Mesodermal cell (in vitro differentiated cells): ENCODE data around the gene AGBL4.

Experiments used
- H3K27ac ChIP-seq: 2 replicates; pipeline ENCODE4 v1.7.0; 2013; ENCODE audit warnings: mild to moderate bottlenecking, low read depth, low read length, moderate library complexity; ENCODE audit not compliant: severe bottlenecking
- H3K36me3 ChIP-seq: 2 replicates; pipeline ENCODE4 v1.7.1; 2013; ENCODE audit warnings: mild to moderate bottlenecking, low read length, moderate library complexity; ENCODE audit not compliant: control insufficient read depth, insufficient read depth
- H3K4me1 ChIP-seq: one replicate; pipeline ENCODE4 v1.7.1; 2013; ENCODE audit warnings: mild to moderate bottlenecking, low read length; ENCODE audit not compliant: insufficient read depth, control insufficient read depth, poor library complexity, severe bottlenecking
- H3K4me3 ChIP-seq: 2 replicates; pipeline ENCODE4 v1.7.0; 2013; ENCODE audit warnings: low read length, control low read depth, mild to moderate bottlenecking; ENCODE audit not compliant: insufficient read depth, poor library complexity, severe bottlenecking; ENCODE audit errors: extremely low read depth
- H3K9me3 ChIP-seq: 2 replicates; pipeline ENCODE4 v1.7.1; 2013; ENCODE audit warnings: mild to moderate bottlenecking, low read length, moderate library complexity; ENCODE audit not compliant: control insufficient read depth
- WGBS, 2 experiments: methylation state at CpG; one replicate each; pipeline ENCODE4 v1.1.5; 2013; ENCODE audit warnings: missing lambda C conversion rate in 2 of 2; ENCODE audit not compliant: insufficient coverage in 2 of 2; 5-methylcytosine and 5-hydroxymethylcytosine counted together

AGBL4 gene

GRCh38 chr1:48715921-48716320, 1307.8 kb downstream of the AGBL4 start:
- H3K4me1 ChIP-seq = no peaks in the 10 kb centered on the region
- no peaks in the 10 kb centered on the region for H3K36me3 ChIP-seq
- no peak overlapping the region for H3K27ac ChIP-seq
- H3K4me3 ChIP-seq = no peak overlapping the region
- 83 to 100% methylated on average over 1 to 4 of the region's 5 CpGs for WGBS, 2 experiments
- H3K9me3 ChIP-seq = no peaks in the 10 kb centered on the region

GRCh38 chr1:48710915-48711314, 1312.8 kb downstream of the AGBL4 start:
- Histone ChIP-seq H3K4me3 (no peak overlapping the region), H3K4me1 (no peaks in the 10 kb centered on the region), H3K9me3 (no peaks in the 10 kb centered on the region), H3K27ac (no peak overlapping the region), H3K36me3 (no peaks in the 10 kb centered on the region)
- WGBS, 2 experiments = 94 to 100% methylated on average over 1 to 2 of the region's 2 CpGs

GRCh38 chr1:48710318-48710717, 1313.4 kb downstream of the AGBL4 start:
- H3K4me1 ChIP-seq = no peaks in the 10 kb centered on the region
- no peaks in the 10 kb centered on the region for H3K9me3 ChIP-seq
- H3K27ac ChIP-seq = no peak overlapping the region
- H3K4me3 ChIP-seq = no peak overlapping the region
- 78 to 82% methylated on average over 2 of the region's 2 CpGs for WGBS, 2 experiments
- H3K36me3 ChIP-seq = no peaks in the 10 kb centered on the region

GRCh38 chr1:48704736-48705135, 1319.0 kb downstream of the AGBL4 start:
- Histone ChIP-seq H3K36me3 (no peaks in the 10 kb centered on the region), H3K4me1 (no peaks in the 10 kb centered on the region), H3K27ac (no peak overlapping the region), H3K4me3 (no peak overlapping the region), H3K9me3 (no peaks in the 10 kb centered on the region)
- WGBS, 2 experiments = 77 to 94% methylated on average over 2 to 5 of the region's 6 CpGs

- no peaks in the 10 kb centered on the region for H3K9me3 ChIP-seq
- no peaks in the 10 kb centered on the region for H3K36me3 ChIP-seq
- H3K27ac ChIP-seq = no peak overlapping the region
- no peak overlapping the region for H3K4me3 ChIP-seq
- H3K4me1 ChIP-seq = no peaks in the 10 kb centered on the region
- WGBS, 2 experiments = no CpG with 5 or more reads among the region's 2 CpGs
Measured at GRCh38 chr1:48701445-48701844, 1322.3 kb downstream of the AGBL4 start.

- Histone ChIP-seq H3K27ac (no peak overlapping the region), H3K4me3 (no peak overlapping the region), H3K36me3 (no peaks in the 10 kb centered on the region), H3K4me1 (no peaks in the 10 kb centered on the region), H3K9me3 (no peaks in the 10 kb centered on the region)
- WGBS, 2 experiments = 9 to 80% methylated on average over 1 to 4 of the region's 5 CpGs
Measured at GRCh38 chr1:48697066-48697707, 1326.6 kb downstream of the AGBL4 start.

- no peaks in the 10 kb centered on the region for H3K9me3 ChIP-seq
- H3K27ac ChIP-seq = no peak overlapping the region
- H3K36me3 ChIP-seq = no peaks in the 10 kb centered on the region
- H3K4me1 ChIP-seq = no peaks in the 10 kb centered on the region
- H3K4me3 ChIP-seq = no peak overlapping the region
- 93 to 96% methylated on average over 2 of the region's 2 CpGs for WGBS, 2 experiments
Measured at GRCh38 chr1:48695161-48695560, 1328.6 kb downstream of the AGBL4 start.

GRCh38 chr1:48693674-48694320, 1330.0 kb downstream of the AGBL4 start:
- WGBS, 2 experiments = 67 to 83% methylated on average over 3 to 7 of the region's 12 CpGs

GRCh38 chr1:48693180-48693579, 1330.6 kb downstream of the AGBL4 start:
- no peaks in the 10 kb centered on the region for H3K4me1 ChIP-seq
- no peak overlapping the region for H3K4me3 ChIP-seq
- WGBS, 2 experiments = 86 to 88% methylated on average over 10 to 11 of the region's 11 CpGs

More at GRCh38 chr1:48693674-48694320, 1330.0 kb downstream of the AGBL4 start:
- H3K27ac ChIP-seq = no peak overlapping the region
- H3K36me3 ChIP-seq = no peaks in the 10 kb centered on the region
- no peaks in the 10 kb centered on the region for H3K9me3 ChIP-seq
- H3K4me1 ChIP-seq = no peaks in the 10 kb centered on the region
- no peak overlapping the region for H3K4me3 ChIP-seq

GRCh38 chr1:48692235-48692634, 1331.5 kb downstream of the AGBL4 start:
- no peaks in the 10 kb centered on the region for H3K4me1 ChIP-seq
- H3K4me3 ChIP-seq = no peak overlapping the region
- H3K27ac ChIP-seq = no peak overlapping the region
- WGBS, 2 experiments = 75 to 96% methylated on average over 8 of the region's 9 CpGs
- no peaks in the 10 kb centered on the region for H3K9me3 ChIP-seq
- no peaks in the 10 kb centered on the region for H3K36me3 ChIP-seq

More at GRCh38 chr1:48693180-48693579, 1330.6 kb downstream of the AGBL4 start:
- H3K27ac ChIP-seq = no peak overlapping the region
- no peaks in the 10 kb centered on the region for H3K9me3 ChIP-seq
- H3K36me3 ChIP-seq = no peaks in the 10 kb centered on the region

- no peaks in the 10 kb centered on the region for H3K9me3 ChIP-seq
- 84 to 88% methylated on average over 4 to 5 of the region's 5 CpGs for WGBS, 2 experiments
Measured at GRCh38 chr1:48691429-48692001, 1332.2 kb downstream of the AGBL4 start.

More at GRCh38 chr1:48691429-48692001, 1332.2 kb downstream of the AGBL4 start:
- no peaks in the 10 kb centered on the region for H3K36me3 ChIP-seq
- H3K4me1 ChIP-seq = no peaks in the 10 kb centered on the region
- H3K27ac ChIP-seq = no peak overlapping the region
- no peak overlapping the region for H3K4me3 ChIP-seq
